H1 (cell line): ENCODE measurements around the gene DAZAP1.

Experiments used
- ATF2 ChIP-seq: IDR thresholded peaks from 2 replicates; pipeline ENCODE4 v1.6.1; 2012; ENCODE audit warnings: low read length, inconsistent platforms
- CTCF ChIP-seq, 3 experiments: IDR thresholded peaks; 1 replicate in 2 of 3; 2 replicates in 1 of 3; pipeline versions ENCODE4 v1.5.1 to v1.6.1; 2011; ENCODE audit warnings: low read length in 3 of 3, mild to moderate bottlenecking in 3 of 3, inconsistent platforms in 2 of 3, low read depth in 1 of 3, moderate library complexity in 1 of 3; ENCODE audit not compliant: insufficient read depth in 1 of 3; ENCODE audit errors: control extremely low read depth in 1 of 3
- EP300 ChIP-seq, 2 experiments: IDR thresholded peaks; 1 replicate in 1 of 2; 2 replicates in 1 of 2; pipeline ENCODE4 v1.6.1; 2011 to 2012; ENCODE audit warnings: low read depth in 2 of 2, low read length in 2 of 2, mild to moderate bottlenecking in 2 of 2, borderline replicate concordance in 1 of 2, inconsistent platforms in 1 of 2, moderate library complexity in 1 of 2
- EZH2 ChIP-seq: fragments of 200-600 bp; sonication (generic); IDR thresholded peaks from 2 replicates; pipeline ENCODE4 v1.7.1; 2012; ENCODE audit warnings: low read depth, mild to moderate bottlenecking, moderate library complexity, low read length, inconsistent platforms; ENCODE audit not compliant: severe bottlenecking
- GTF2F1 ChIP-seq: IDR thresholded peaks from 2 replicates; pipeline ENCODE4 v1.6.1; 2012; ENCODE audit warnings: low read depth, low read length, improper control_type of control experiment, borderline replicate concordance
- JUN ChIP-seq: IDR thresholded peaks from 2 replicates; pipeline ENCODE4 v1.6.1; 2011; ENCODE audit warnings: low read depth, mild to moderate bottlenecking, improper control_type of control experiment, low read length
- JUND ChIP-seq: IDR thresholded peaks from 2 replicates; pipeline ENCODE4 v1.6.1; 2011; ENCODE audit warnings: mild to moderate bottlenecking, improper control_type of control experiment, low read length
- POLR2A ChIP-seq, 2 experiments: IDR thresholded peaks; 1 replicate in 1 of 2; 2 replicates in 1 of 2; pipeline ENCODE4 v1.6.1; 2011; ENCODE audit warnings: low read depth in 2 of 2, low read length in 2 of 2, mild to moderate bottlenecking in 2 of 2; ENCODE audit errors: control extremely low read depth in 1 of 2
- POLR2AphosphoS5 ChIP-seq: IDR thresholded peaks from 2 replicates; pipeline ENCODE4 v1.6.1; 2011; ENCODE audit warnings: low read depth, low read length
- TAF1 ChIP-seq: IDR thresholded peaks from 2 replicates; pipeline ENCODE4 v1.6.1; 2011; ENCODE audit warnings: mild to moderate bottlenecking, low read depth, low read length
- TBP ChIP-seq: IDR thresholded peaks from 2 replicates; pipeline ENCODE4 v1.6.1; 2011; ENCODE audit warnings: low read depth, low read length, improper control_type of control experiment
- YY1 ChIP-seq: IDR thresholded peaks from 2 replicates; pipeline ENCODE4 v1.6.1; 2011; ENCODE audit warnings: low read depth, mild to moderate bottlenecking, low read length

GRCh38 chr19:1466018-1466460 lies 58.7 kb downstream of the DAZAP1 start:
- TF ChIP-seq POLR2A (IDR thresholded peaks at IDR 0.05; ENCODE audit: control extremely low read depth in 1 of 2, low read depth in 2 of 2, low read length in 2 of 2) = no peak
- TF ChIP-seq TAF1 = no peak
- TF ChIP-seq POLR2AphosphoS5 = no peak
- TF ChIP-seq EP300 (IDR thresholded peaks at IDR 0.05; ENCODE audit: borderline replicate concordance in 1 of 2, low read depth in 2 of 2, low read length in 2 of 2) = no peak
- no peak for TF ChIP-seq JUN
- no peak for TF ChIP-seq EZH2
- no peak for TF ChIP-seq CTCF (IDR thresholded peaks at IDR 0.05; ENCODE audit: control extremely low read depth in 1 of 3, insufficient read depth in 1 of 3, low read depth in 1 of 3, low read length in 3 of 3)
- TF ChIP-seq TBP = no peak
- TF ChIP-seq YY1 = no peak
- TF ChIP-seq JUND = no peak
- no peak for TF ChIP-seq GTF2F1
- no peak for TF ChIP-seq ATF2
